GM12878 (cell line): Measurements from ENCODE around the gene LIG1. TPM values are rescaled to one million over a fixed set of nuclear protein-coding genes. Genes with fewer than 3 reads are reported as not detected.

Source experiments
- CREM ChIP-seq: IDR thresholded peaks from 2 replicates; pipeline ENCODE4 v1.6.1; 2014; ENCODE audit warnings: antibody characterized with exemption, low read depth
- DPF2 ChIP-seq: fragments of 450-650 bp; IDR thresholded peaks from 2 replicates; pipeline ENCODE4 v1.6.1; 2017; ENCODE audit warnings: mild to moderate bottlenecking
- IKZF1 ChIP-seq: fragments of 450-650 bp; conservative IDR thresholded peaks from 2 replicates; pipeline ENCODE4 v1.6.1; 2017; ENCODE audit warnings: antibody characterized with exemption, mild to moderate bottlenecking
- IKZF2 ChIP-seq, 2 experiments: fragments of 450-650 bp; IDR thresholded peaks; 2 replicates each; pipeline ENCODE4 v1.6.1; 2017; ENCODE audit warnings: mild to moderate bottlenecking in 2 of 2, moderate library complexity in 2 of 2
- JUND ChIP-seq: IDR thresholded peaks from 2 replicates; pipeline ENCODE4 v1.6.1; 2012; ENCODE audit warnings: low read depth, mild to moderate bottlenecking, low read length, improper control_type of control experiment, moderate library complexity
- MTA2 ChIP-seq: fragments of 450-650 bp; IDR thresholded peaks from 2 replicates; pipeline ENCODE4 v1.6.1; 2016; ENCODE audit warnings: low read depth, mild to moderate bottlenecking, moderate library complexity
- POLR2A ChIP-seq: IDR thresholded peaks from 2 replicates; pipeline ENCODE4 v1.6.1; 2011; ENCODE audit warnings: low read depth, mild to moderate bottlenecking, low read length
- POLR2AphosphoS2 ChIP-seq: IDR thresholded peaks from 2 replicates; pipeline ENCODE4 v1.6.1; 2011; ENCODE audit warnings: low read depth, mild to moderate bottlenecking, low read length, improper control_type of control experiment, moderate library complexity
- POU2F2 ChIP-seq: IDR thresholded peaks from 3 replicates; pipeline ENCODE4 v1.6.1; 2011; ENCODE audit warnings: low read depth, mild to moderate bottlenecking, low read length, borderline replicate concordance
- RCOR1 ChIP-seq: conservative IDR thresholded peaks from 2 replicates; pipeline ENCODE4 v1.6.1; 2012; ENCODE audit warnings: low read depth, low read length, improper control_type of control experiment
- SMARCA5 ChIP-seq: fragments of 450-650 bp; IDR thresholded peaks from 2 replicates; pipeline ENCODE4 v1.6.1; 2017; ENCODE audit warnings: mild to moderate bottlenecking
- polyA plus RNA-seq, 11 experiments: library from polyadenylated mRNA; depleted of rRNA in 4 of 11; unstranded in 6 of 11; stranded (reverse) in 5 of 11; fragments of >200 nt; fragmentation: Nextera tagmentation in 4 of 11; fragmentation: Illumina TruSeq in 1 of 11; extraction: Ambion mirVana in 4 of 11; extraction: Trizol in 1 of 11; gene quantifications; 1 replicate in 1 of 11; 2 replicates in 10 of 11; pipeline versions ENCODE4 v1.2.1 to v1.2.3, GENCODE V29; 2011 to 2016; ENCODE audit warnings: inconsistent platforms in 2 of 11, missing spikeins in 2 of 11, low read depth in 1 of 11
- total RNA-seq, 4 experiments: library from RNA; depleted of rRNA in 3 of 4; stranded (reverse); fragments of >200 nt in 3 of 4; fragmentation: Illumina TruSeq in 1 of 4; extraction: Trizol in 1 of 4; gene quantifications; 2 replicates each; pipeline versions ENCODE4 v1.2.1 to v1.2.3, GENCODE V29; 2013 to 2021
- TF ChIP-seq, protein P1 (sequence below): IDR thresholded peaks from 2 replicates; pipeline ENCODE4 v1.6.1; 2011; ENCODE audit warnings: mild to moderate bottlenecking, low read depth, low read length, moderate library complexity; ENCODE audit not compliant: insufficient replicate concordance
- TF ChIP-seq, protein P2 (sequence below): fragments of 450-650 bp; IDR thresholded peaks from 2 replicates; pipeline ENCODE4 v1.6.1; 2018; ENCODE audit warnings: mild to moderate bottlenecking, low read depth, moderate library complexity; ENCODE audit not compliant: partially characterized antibody
- TF ChIP-seq, protein P3 (sequence below): fragments of 450-650 bp; IDR thresholded peaks from 2 replicates; pipeline ENCODE4 v1.6.1; 2017; ENCODE audit warnings: mild to moderate bottlenecking, moderate library complexity
- TF ChIP-seq, protein P4 (sequence below): fragments of 450-650 bp; IDR thresholded peaks from 2 replicates; pipeline ENCODE4 v1.6.1; 2017; ENCODE audit warnings: low read depth, mild to moderate bottlenecking, moderate library complexity
- TF ChIP-seq, protein P5 (sequence below): fragments of 450-650 bp; IDR thresholded peaks from 2 replicates; pipeline ENCODE4 v1.6.1; 2016; ENCODE audit warnings: mild to moderate bottlenecking

LIG1 gene
- total and polyA plus RNA-seq, 10 of the 15 experiments (the other 5 are each of a cell fraction or from before 2014, with no cell fraction given) = 7.8 to 117 (median 73.7) TPM

DNA sequence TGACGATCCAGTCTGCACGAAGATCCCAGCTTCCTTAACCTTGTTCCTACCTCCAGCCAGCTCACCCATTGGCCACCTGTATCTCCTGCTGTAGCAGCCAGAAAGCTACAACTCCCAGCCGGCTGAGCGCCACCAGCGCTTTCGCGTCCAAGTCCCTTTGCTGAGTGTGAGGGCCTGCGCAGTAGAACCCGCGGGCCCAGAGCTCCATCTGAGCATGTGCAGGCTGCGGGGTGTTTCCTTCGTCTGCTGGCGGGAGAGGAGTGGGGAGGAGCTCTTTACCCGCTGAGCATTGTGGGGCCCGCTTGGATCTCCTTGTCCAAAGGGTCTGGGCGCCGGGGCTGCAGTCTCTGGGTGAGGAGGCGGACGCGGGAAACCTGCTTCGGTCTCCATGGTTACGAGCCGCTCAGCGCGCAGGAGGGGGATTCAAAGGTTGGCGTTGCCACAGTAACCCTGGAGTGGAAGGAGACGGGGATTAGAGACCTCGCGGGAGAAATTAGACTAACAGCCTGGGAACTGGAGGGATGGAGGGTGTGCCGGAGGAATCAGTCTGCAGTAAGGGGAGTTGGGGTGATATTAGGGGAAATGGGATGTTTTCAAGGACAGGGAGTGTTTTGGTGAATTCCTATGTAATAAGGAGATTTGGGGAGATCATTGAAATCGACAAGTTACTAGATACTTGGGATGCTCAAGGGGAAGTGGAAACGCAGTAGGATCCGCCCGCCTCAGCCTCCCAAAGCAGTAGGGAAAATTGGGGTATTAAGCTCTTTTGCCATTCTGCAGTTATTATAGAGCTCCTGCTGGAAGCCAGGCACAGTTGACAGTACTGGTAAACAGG lies 33.9 kb upstream of the LIG1 start (continued):
- TF ChIP-seq, protein P1, sequence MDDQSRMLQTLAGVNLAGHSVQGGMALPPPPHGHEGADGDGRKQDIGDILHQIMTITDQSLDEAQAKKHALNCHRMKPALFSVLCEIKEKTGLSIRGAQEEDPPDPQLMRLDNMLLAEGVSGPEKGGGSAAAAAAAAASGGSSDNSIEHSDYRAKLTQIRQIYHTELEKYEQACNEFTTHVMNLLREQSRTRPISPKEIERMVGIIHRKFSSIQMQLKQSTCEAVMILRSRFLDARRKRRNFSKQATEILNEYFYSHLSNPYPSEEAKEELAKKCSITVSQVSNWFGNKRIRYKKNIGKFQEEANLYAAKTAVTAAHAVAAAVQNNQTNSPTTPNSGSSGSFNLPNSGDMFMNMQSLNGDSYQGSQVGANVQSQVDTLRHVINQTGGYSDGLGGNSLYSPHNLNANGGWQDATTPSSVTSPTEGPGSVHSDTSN = peak; percentile 38
- TF ChIP-seq SMARCA5 (0 out of 2 replicates have a peak, but pooled peaks have one; percentile 17), JUND (no peak), CREM (no peak; the same call in 1 of the 2 replicates), IKZF2 (IDR thresholded peaks at IDR 0.05) (peak; percentile 54 to 68; a peak in 3 of 4 replicates), DPF2 (peak; percentile 36; the same call in 1 of the 2 replicates), POLR2AphosphoS2 (no peak; the same call in 1 of the 2 replicates), MTA2 (peak; percentile 33; the same call in 1 of the 2 replicates), RCOR1 (no peak), POLR2A (peak; percentile 92), IKZF1 (peak; percentile 76), POU2F2 (no peak)
- TF ChIP-seq, protein P2, sequence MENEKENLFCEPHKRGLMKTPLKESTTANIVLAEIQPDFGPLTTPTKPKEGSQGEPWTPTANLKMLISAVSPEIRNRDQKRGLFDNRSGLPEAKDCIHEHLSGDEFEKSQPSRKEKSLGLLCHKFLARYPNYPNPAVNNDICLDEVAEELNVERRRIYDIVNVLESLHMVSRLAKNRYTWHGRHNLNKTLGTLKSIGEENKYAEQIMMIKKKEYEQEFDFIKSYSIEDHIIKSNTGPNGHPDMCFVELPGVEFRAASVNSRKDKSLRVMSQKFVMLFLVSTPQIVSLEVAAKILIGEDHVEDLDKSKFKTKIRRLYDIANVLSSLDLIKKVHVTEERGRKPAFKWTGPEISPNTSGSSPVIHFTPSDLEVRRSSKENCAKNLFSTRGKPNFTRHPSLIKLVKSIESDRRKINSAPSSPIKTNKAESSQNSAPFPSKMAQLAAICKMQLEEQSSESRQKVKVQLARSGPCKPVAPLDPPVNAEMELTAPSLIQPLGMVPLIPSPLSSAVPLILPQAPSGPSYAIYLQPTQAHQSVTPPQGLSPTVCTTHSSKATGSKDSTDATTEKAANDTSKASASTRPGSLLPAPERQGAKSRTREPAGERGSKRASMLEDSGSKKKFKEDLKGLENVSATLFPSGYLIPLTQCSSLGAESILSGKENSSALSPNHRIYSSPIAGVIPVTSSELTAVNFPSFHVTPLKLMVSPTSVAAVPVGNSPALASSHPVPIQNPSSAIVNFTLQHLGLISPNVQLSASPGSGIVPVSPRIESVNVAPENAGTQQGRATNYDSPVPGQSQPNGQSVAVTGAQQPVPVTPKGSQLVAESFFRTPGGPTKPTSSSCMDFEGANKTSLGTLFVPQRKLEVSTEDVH = peak; percentile 91
- TF ChIP-seq, protein P3, sequence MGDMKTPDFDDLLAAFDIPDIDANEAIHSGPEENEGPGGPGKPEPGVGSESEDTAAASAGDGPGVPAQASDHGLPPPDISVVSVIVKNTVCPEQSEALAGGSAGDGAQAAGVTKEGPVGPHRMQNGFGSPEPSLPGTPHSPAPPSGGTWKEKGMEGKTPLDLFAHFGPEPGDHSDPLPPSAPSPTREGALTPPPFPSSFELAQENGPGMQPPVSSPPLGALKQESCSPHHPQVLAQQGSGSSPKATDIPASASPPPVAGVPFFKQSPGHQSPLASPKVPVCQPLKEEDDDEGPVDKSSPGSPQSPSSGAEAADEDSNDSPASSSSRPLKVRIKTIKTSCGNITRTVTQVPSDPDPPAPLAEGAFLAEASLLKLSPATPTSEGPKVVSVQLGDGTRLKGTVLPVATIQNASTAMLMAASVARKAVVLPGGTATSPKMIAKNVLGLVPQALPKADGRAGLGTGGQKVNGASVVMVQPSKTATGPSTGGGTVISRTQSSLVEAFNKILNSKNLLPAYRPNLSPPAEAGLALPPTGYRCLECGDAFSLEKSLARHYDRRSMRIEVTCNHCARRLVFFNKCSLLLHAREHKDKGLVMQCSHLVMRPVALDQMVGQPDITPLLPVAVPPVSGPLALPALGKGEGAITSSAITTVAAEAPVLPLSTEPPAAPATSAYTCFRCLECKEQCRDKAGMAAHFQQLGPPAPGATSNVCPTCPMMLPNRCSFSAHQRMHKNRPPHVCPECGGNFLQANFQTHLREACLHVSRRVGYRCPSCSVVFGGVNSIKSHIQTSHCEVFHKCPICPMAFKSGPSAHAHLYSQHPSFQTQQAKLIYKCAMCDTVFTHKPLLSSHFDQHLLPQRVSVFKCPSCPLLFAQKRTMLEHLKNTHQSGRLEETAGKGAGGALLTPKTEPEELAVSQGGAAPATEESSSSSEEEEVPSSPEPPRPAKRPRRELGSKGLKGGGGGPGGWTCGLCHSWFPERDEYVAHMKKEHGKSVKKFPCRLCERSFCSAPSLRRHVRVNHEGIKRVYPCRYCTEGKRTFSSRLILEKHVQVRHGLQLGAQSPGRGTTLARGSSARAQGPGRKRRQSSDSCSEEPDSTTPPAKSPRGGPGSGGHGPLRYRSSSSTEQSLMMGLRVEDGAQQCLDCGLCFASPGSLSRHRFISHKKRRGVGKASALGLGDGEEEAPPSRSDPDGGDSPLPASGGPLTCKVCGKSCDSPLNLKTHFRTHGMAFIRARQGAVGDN = 0 out of 2 replicates have a peak, but pooled peaks have one; percentile 50
- TF ChIP-seq, protein P4, sequence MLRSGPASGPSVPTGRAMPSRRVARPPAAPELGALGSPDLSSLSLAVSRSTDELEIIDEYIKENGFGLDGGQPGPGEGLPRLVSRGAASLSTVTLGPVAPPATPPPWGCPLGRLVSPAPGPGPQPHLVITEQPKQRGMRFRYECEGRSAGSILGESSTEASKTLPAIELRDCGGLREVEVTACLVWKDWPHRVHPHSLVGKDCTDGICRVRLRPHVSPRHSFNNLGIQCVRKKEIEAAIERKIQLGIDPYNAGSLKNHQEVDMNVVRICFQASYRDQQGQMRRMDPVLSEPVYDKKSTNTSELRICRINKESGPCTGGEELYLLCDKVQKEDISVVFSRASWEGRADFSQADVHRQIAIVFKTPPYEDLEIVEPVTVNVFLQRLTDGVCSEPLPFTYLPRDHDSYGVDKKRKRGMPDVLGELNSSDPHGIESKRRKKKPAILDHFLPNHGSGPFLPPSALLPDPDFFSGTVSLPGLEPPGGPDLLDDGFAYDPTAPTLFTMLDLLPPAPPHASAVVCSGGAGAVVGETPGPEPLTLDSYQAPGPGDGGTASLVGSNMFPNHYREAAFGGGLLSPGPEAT = peak; percentile 47; the same call in 1 of the 2 replicates
- TF ChIP-seq, protein P5, sequence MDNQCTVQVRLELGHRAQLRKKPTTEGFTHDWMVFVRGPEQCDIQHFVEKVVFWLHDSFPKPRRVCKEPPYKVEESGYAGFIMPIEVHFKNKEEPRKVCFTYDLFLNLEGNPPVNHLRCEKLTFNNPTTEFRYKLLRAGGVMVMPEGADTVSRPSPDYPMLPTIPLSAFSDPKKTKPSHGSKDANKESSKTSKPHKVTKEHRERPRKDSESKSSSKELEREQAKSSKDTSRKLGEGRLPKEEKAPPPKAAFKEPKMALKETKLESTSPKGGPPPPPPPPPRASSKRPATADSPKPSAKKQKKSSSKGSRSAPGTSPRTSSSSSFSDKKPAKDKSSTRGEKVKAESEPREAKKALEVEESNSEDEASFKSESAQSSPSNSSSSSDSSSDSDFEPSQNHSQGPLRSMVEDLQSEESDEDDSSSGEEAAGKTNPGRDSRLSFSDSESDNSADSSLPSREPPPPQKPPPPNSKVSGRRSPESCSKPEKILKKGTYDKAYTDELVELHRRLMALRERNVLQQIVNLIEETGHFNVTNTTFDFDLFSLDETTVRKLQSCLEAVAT = 0 out of 2 replicates have a peak, but pooled peaks have one; percentile 32
